ENCODE measurements around the gene YAP1. TPM values are rescaled to one million over a fixed set of nuclear protein-coding genes. Genes with fewer than 3 reads are reported as not detected.
"Not testable (repeated sequence)": the region's sequence is repeated elsewhere in the genome, so short reads cannot be mapped to it uniquely, and the experiment has no call there.

Gene YAP1
- total RNA-seq, 2 donors from 2014 or later = 0.22 to 0.63 TPM

DNA sequence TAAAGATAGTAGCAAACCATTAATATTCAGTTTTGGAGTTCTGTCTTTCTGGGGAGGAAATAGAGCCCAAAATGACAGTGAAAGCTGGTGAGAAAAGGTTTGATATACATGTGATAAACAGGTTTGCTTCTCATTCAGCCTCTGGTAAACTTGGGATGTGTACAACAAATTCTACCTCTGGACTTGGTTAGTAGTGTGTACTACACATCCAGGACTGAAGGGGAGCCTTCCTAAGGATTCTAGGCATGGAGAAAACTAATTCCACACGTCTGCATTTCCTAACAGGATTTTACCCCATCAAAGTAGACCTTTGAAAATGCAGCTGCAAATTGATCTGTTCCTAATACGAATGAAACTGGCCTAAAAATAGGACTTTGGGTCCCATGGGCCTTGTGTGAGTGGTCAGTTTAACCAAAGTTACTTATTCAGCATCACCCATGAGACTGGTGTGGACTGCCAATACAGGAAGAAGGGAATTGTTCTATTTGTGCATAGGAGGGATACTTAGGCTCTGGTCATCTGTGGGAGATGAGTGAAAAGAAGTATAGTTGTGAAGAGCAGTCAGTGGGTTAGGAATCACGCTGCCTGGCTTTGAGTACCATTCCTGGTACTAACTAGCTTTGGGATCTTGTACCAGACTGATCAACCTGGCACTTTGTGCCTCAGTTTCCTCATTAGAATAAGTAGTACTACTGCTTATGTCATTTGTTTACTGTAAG is 74.2 kb downstream of the YAP1 start:
- ATAC-seq (replicated peaks in 1 of 2) = no peak
- no peak overlapping the region for H3K27ac Mint-ChIP-seq
- H3K4me1 Mint-ChIP-seq (ENCODE audit: low read depth) = no peaks in the 10 kb centered on the region
- H3K36me3 Mint-ChIP-seq (ENCODE audit: insufficient read depth in 2 of 2) = no peaks in the 10 kb centered on the region
- H3K4me3 Mint-ChIP-seq = no peak overlapping the region
- peaks cover 5% of the 10 kb centered on the region for H3K27me3 Mint-ChIP-seq (ENCODE audit: low read depth)
- H3K9me3 Mint-ChIP-seq = no peaks in the 10 kb centered on the region
- no peak for DNase-seq

DNA sequence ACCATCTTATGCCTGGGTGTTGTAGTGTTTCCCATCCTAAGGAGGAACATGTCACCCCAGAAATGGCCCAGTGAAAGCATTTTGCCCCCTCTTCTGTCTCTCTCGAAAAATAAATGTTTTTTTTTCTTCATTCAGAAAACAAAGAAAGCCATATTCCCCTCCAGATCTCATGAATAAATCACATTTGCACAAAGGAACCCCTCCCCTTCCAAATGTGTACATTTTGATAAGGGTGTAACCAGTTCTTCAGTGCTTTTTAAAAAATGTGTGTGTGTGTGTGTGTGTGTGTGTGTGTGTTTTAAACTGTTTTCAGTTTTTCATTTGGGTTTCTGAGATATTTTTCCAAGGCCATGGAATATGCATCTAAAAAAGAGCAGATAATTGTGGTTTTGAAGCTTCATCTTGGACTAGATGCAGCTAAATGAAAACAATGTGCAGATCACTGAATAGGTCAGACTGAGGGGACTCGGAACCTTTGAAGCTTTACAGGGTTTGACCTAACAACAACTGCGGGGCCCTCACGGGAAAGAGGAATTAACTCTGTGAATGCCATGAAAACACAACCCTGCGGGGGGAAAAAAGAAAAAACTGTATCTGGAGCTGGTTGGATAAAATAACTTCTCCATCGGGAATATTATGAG is 76.4 kb downstream of the YAP1 start:
- DNase-seq = no peak
- no peaks in the 10 kb centered on the region for H3K9me3 Mint-ChIP-seq
- no peak overlapping the region for H3K4me3 Mint-ChIP-seq
- no peak overlapping the region for H3K27ac Mint-ChIP-seq
- H3K27me3 Mint-ChIP-seq (ENCODE audit: low read depth) = peaks cover 12% of the 10 kb centered on the region
- H3K4me1 Mint-ChIP-seq (ENCODE audit: low read depth) = no peaks in the 10 kb centered on the region
- H3K36me3 Mint-ChIP-seq (ENCODE audit: insufficient read depth in 2 of 2) = no peaks in the 10 kb centered on the region
- no peak for ATAC-seq (replicated peaks in 1 of 2)

DNA sequence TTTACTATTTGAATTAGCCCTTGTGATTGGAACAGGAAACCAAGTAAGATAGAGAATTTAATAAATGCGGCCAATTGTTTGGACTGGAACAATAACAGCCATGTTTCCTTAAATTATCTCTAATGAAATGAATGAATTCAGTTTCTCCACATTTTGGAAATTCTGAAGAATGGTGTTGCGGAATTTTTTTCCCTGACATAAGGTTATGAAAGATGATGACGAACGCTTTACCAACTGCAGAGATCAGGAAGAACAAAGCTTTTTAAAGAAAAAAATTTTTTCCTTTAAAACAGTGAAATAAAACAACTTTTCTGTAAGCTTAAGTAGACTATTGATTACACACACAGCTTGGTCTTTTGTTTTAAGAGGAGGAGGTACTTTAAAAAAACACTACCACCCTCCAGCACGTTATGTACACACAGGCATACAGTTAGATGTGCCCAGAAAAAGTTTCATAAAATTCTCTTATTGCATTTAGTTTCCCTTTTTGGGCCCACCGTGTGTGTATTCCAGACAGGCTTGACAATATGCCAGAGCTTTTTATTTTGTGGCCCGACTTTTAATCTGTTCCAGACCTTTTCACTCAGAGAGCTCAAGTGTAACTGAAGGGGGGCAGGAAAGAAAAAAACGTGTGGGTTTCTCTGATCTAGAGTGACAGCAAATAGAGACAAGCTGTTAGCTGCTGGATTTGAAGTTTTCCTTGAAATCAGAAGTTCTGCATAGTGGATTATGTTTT is 77.3 kb downstream of the YAP1 start:
- H3K4me1 Mint-ChIP-seq (ENCODE audit: low read depth) = no peaks in the 10 kb centered on the region
- no peak overlapping the region for H3K27ac Mint-ChIP-seq
- peaks cover 21% of the 10 kb centered on the region for H3K27me3 Mint-ChIP-seq (ENCODE audit: low read depth)
- no peak overlapping the region for H3K4me3 Mint-ChIP-seq
- H3K36me3 Mint-ChIP-seq (ENCODE audit: insufficient read depth in 2 of 2) = no peaks in the 10 kb centered on the region
- DNase-seq (no peak), ATAC-seq (replicated peaks in 1 of 2) (no peak)
- H3K9me3 Mint-ChIP-seq = no peaks in the 10 kb centered on the region

DNA sequence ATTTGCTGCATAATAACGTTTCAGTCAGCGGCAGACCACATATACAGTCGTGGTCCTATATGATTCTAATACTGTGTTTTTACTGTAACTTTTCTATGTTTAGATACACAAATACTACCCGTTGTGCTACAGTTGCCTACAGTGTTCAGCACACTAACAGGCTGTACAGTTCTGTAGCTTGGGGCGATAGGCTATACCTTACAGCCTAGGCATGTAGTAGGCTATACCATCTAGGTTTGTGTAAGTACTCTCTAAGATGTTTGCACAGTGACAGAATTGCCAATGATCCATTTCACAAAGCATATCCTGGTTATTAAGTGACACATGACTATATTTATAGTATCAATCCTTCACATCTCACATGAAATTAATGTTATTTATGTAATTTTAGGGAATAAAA is 78.2 kb downstream of the YAP1 start:
- DNase-seq = no peak
- no peaks in the 10 kb centered on the region for H3K36me3 Mint-ChIP-seq (ENCODE audit: insufficient read depth in 2 of 2)
- no peaks in the 10 kb centered on the region for H3K9me3 Mint-ChIP-seq
- H3K27ac Mint-ChIP-seq = no peak overlapping the region
- no peak overlapping the region for H3K4me3 Mint-ChIP-seq
- no peak for ATAC-seq (replicated peaks in 1 of 2)
- peaks cover 21% of the 10 kb centered on the region for H3K27me3 Mint-ChIP-seq (ENCODE audit: low read depth)
- H3K4me1 Mint-ChIP-seq (ENCODE audit: low read depth) = no peaks in the 10 kb centered on the region

DNA sequence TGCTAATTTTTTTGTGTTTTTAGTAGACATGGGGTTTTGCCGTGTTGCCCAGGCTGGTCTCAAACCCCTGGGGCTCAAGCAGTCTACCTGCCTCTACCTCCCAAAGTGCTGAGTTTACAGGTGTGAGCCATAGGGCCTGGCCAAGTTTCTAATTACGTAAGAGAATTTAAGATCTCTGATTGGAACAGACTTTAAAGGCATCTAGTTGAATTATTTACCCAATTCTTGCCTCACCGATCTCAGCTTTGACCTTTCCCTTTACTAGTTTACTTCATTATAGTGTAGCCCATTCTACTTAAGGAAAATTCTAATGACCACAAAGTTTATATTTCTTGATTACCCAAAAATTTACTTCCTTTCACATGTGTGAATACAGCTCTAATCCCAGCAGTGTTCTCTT is 81.6 kb downstream of the YAP1 start:
- H3K9me3 Mint-ChIP-seq = no peaks in the 10 kb centered on the region
- no peaks in the 10 kb centered on the region for H3K4me1 Mint-ChIP-seq (ENCODE audit: low read depth)
- no peak for DNase-seq
- H3K27ac Mint-ChIP-seq = no peak overlapping the region
- H3K27me3 Mint-ChIP-seq (ENCODE audit: low read depth) = peaks cover 21% of the 10 kb centered on the region
- no peak for ATAC-seq (replicated peaks in 1 of 2)
- H3K4me3 Mint-ChIP-seq = no peak overlapping the region
- H3K36me3 Mint-ChIP-seq (ENCODE audit: insufficient read depth in 2 of 2) = no peaks in the 10 kb centered on the region

DNA sequence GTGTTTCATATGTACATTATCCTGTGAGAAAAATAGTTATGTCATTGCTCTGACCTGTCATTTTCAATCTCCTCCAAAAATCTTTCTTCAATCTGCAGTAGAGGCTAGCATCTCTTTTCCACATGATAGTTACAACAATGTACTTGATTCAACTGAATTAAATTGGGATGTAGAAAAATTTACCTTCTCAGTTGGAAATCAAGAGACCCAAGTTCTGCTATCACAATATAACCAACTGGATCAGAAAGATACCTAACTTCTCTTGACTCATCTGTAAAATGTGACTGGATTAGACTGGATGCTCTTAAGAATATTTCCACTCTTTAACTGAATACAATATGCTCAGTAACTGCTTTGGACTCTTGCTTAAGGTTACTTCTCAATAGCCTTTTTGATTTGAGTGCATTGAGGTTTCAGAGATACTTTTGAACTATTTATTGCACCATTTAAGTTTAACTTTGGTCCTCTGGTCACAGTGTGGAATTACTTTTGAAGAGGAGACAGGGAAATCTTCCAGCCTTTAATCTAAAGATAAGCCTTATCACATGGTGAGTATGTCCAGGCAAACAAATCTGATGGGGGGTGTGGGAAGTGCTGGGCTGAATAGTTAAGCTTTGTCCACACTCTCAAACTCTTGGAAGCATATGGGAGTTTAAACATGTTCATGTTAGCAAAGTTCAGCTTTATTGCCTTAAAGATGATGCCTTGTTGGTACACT is 82.3 kb downstream of the YAP1 start:
- Mint-ChIP-seq H3K36me3 (ENCODE audit: insufficient read depth in 2 of 2) (no peaks in the 10 kb centered on the region), H3K9me3 (no peaks in the 10 kb centered on the region), H3K4me1 (ENCODE audit: low read depth) (no peaks in the 10 kb centered on the region), H3K27ac (no peak overlapping the region), H3K4me3 (no peak overlapping the region), H3K27me3 (ENCODE audit: low read depth) (peaks cover 19% of the 10 kb centered on the region)
- ATAC-seq (replicated peaks in 1 of 2) (no peak), DNase-seq (no peak)

DNA sequence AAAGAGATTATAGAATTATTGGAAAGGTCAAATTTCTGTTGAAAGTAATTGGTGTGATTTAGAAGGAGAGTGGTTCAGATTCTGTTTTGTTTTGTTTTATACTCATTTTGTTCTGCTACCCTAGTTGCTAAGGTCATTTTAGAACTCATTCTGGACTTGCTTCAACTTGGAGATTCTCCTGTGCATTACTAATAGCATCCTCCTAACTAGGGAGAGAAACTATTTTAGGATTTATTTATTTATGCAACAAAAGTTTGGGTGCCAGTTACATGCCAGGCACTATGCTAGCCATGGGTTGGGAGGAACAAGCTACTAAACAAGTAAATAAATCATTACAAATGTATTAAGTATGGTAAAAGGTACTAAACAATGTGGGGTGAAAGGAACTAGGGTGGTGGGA is 84.0 kb downstream of the YAP1 start:
- H3K9me3 Mint-ChIP-seq = no peaks in the 10 kb centered on the region
- ATAC-seq (replicated peaks in 1 of 2) = no peak

DNA sequence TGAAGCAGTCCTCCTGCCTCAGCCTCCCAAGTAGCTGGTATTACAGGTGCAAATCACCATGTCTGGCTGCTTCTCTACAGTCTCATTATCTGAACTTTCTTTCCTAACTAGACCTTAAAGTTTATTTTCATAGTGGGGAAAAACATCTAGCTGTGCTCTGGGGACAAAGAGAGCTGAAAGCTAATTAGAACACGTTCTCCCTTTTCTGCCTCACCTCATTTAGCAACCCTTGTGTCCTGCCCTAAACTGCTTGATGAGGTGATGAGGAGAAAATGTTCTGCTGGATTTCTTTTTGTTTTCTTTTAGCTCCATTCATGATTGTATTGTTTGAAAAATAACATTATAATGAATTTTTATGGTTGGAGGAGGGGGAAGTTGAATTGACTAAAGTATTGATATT is 84.7 kb downstream of the YAP1 start:
- Mint-ChIP-seq H3K9me3 (no peaks in the 10 kb centered on the region), H3K4me3 (no peak overlapping the region), H3K4me1 (ENCODE audit: low read depth) (no peaks in the 10 kb centered on the region), H3K27me3 (ENCODE audit: low read depth) (peaks cover 24% of the 10 kb centered on the region), H3K27ac (no peak overlapping the region), H3K36me3 (ENCODE audit: insufficient read depth in 2 of 2) (no peaks in the 10 kb centered on the region)
- ATAC-seq (replicated peaks in 1 of 2) (no peak), DNase-seq (no peak)

More for the DNA sequence above, 84.0 kb downstream of the YAP1 start:
- Mint-ChIP-seq H3K27me3 (ENCODE audit: low read depth) (peaks cover 24% of the 10 kb centered on the region), H3K27ac (no peak overlapping the region), H3K36me3 (ENCODE audit: insufficient read depth in 2 of 2) (no peaks in the 10 kb centered on the region), H3K4me3 (no peak overlapping the region), H3K4me1 (ENCODE audit: low read depth) (no peaks in the 10 kb centered on the region)
- no peak for DNase-seq

DNA sequence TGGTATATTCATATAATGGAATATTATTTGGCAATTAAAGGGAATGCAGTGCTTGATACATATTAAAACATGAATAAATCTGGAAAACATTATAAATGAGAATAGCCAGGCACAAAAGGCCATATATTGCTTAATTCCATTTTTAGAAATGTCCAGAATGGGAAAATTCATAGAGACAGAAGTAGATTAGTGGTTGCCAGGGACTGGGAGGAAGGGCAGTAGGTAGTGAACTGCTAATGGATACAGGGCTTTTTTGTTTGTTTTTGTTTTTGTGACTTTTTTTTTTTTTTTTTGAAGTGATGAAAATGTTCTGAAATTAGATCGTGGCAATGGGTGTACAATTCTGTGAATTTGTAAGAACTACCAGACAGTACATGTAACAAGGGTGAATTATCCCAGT is 86.1 kb downstream of the YAP1 start:
- no peak overlapping the region for H3K4me3 Mint-ChIP-seq
- H3K27ac Mint-ChIP-seq = no peak overlapping the region
- no peaks in the 10 kb centered on the region for H3K36me3 Mint-ChIP-seq (ENCODE audit: insufficient read depth in 2 of 2)
- H3K9me3 Mint-ChIP-seq = no peaks in the 10 kb centered on the region
- DNase-seq (no peak), ATAC-seq (replicated peaks in 1 of 2) (no peak)
- no peaks in the 10 kb centered on the region for H3K4me1 Mint-ChIP-seq (ENCODE audit: low read depth)
- H3K27me3 Mint-ChIP-seq (ENCODE audit: low read depth) = peaks cover 27% of the 10 kb centered on the region

DNA sequence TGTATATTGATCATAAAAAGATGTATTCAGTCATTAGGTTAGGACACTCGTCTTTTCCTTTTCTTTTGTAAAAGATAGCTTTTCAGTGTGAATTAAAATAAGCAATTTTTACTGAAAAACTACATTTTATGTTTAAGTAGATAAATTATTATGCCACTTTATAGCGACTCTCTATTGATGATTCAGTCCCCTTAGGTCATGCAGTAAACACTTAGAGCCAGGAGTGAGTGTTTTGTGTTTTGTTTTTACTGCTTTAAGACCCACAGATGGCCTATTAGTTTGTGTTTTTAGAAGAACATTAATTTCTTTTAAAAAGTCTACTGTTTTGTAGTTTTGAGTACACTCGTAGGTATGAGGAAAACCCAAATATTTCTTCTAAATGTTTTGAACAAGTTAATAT is 86.6 kb downstream of the YAP1 start:
- ATAC-seq (replicated peaks in 1 of 2) (no peak), DNase-seq (no peak)
- peaks cover 23% of the 10 kb centered on the region for H3K27me3 Mint-ChIP-seq (ENCODE audit: low read depth)
- no peaks in the 10 kb centered on the region for H3K9me3 Mint-ChIP-seq
- H3K4me1 Mint-ChIP-seq (ENCODE audit: low read depth) = no peaks in the 10 kb centered on the region
- no peak overlapping the region for H3K27ac Mint-ChIP-seq
- H3K4me3 Mint-ChIP-seq = no peak overlapping the region
- H3K36me3 Mint-ChIP-seq (ENCODE audit: insufficient read depth in 2 of 2) = no peaks in the 10 kb centered on the region

DNA sequence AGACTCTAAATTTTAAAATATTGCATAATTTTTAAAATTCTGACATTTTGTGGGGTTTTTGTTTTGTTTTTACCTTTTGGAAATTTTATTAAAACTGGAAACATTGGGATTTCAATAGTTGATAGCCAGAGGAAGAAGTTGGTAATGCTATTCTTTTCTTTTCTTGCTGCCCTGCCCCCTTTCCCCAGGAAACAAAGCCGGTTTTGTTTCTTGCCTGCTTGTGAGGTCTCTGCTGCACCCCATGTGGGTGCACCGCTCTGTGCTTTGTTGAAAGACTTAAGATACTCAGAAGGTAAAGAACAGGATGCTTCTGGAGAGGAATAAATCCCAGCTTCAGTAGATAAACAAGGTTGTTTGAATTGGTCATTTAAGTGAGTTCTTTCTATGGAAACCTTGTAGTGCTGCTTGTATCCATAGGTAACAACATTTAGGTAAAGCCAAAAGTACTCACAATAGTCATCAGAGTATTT is 87.5 kb downstream of the YAP1 start:
- Mint-ChIP-seq H3K27ac (no peak overlapping the region), H3K36me3 (ENCODE audit: insufficient read depth in 2 of 2) (no peaks in the 10 kb centered on the region), H3K9me3 (no peaks in the 10 kb centered on the region), H3K27me3 (ENCODE audit: low read depth) (peaks cover 16% of the 10 kb centered on the region), H3K4me1 (ENCODE audit: low read depth) (no peaks in the 10 kb centered on the region), H3K4me3 (no peak overlapping the region)
- no peak for ATAC-seq (replicated peaks in 1 of 2)
- DNase-seq = no peak

DNA sequence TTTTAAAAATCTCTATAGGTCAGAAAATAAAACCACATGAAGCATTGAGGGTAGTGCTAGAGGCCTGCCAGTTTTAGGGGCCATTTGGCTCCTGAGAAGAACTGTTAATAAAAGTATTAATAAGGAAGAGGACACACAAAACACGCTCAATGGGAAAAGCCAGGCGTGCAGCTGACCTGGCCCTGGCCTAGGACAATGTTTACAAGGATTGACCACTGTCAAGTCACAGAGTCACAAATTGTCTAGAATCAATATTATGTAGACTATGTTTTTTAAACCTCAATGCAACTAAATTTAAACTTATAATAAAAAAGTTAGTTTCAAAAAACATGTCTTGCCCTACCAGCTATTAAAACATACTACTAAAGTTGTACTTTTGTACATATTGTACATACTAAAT is 89.4 kb downstream of the YAP1 start:
- ATAC-seq (replicated peaks in 1 of 2) = no peak
- H3K4me3 Mint-ChIP-seq = no peak overlapping the region

DNA sequence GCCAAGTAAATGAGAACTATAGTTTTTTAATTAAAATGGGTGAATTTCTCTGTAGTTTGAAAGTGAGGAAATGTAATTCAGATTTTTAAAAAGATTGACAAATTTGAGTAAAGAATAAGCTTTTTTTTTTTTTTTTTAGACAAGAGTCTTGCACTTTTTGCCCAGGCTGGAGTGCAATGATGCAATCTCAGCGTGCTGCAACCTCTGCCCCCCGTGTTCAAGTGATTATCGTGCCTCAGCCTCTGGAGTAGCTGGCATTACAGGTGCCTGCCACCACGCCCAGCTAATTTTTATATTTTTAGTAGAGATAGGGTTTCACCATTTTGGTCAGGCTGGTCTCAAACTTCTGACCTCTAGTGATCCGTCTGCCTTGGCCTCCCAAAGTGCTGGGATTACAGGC is 90.1 kb downstream of the YAP1 start:
- H3K27me3 Mint-ChIP-seq (ENCODE audit: low read depth) = peaks cover 16% of the 10 kb centered on the region
- H3K4me1 Mint-ChIP-seq (ENCODE audit: low read depth); H3K9me3 Mint-ChIP-seq; H3K36me3 Mint-ChIP-seq (ENCODE audit: insufficient read depth in 2 of 2); H3K4me3 Mint-ChIP-seq; ATAC-seq (replicated peaks in 1 of 2); H3K27ac Mint-ChIP-seq; DNase-seq: not testable (repeated sequence)

More for the DNA sequence above, 89.4 kb downstream of the YAP1 start:
- Mint-ChIP-seq H3K27ac (no peak overlapping the region), H3K4me1 (ENCODE audit: low read depth) (no peaks in the 10 kb centered on the region), H3K9me3 (no peaks in the 10 kb centered on the region), H3K36me3 (ENCODE audit: insufficient read depth in 2 of 2) (no peaks in the 10 kb centered on the region), H3K27me3 (ENCODE audit: low read depth) (peaks cover 16% of the 10 kb centered on the region)
- DNase-seq = no peak

All from activated T-cell treated with anti-CD3 and anti-CD28 coated beads, Interleukin-2, amount 50 U/mL, for 72 hours (primary cell).